BLaER1 treated with 17β-estradiol and CSF1 and Interleukin-3, amounts not matched to agents 10 nM and 100 nM (cell line): ENCODE results near the gene ALPG.

ENCODE experiments used
- H3K27ac ChIP-seq, 11 experiments: shearing (Covaris generic); formaldehyde crosslinking; 2 replicates each; pipeline ENCODE4 v1.8.1; 2022
- H3K27me3 ChIP-seq, 11 experiments: shearing (Covaris generic); formaldehyde crosslinking; 2 replicates each; pipeline ENCODE4 v1.8.1; 2022
- H3K36me3 ChIP-seq, 11 experiments: shearing (Covaris generic); formaldehyde crosslinking; 2 replicates each; pipeline ENCODE4 v1.8.1; 2022
- H3K4me1 ChIP-seq, 10 experiments: shearing (Covaris generic); formaldehyde crosslinking; 2 replicates each; pipeline ENCODE4 v1.8.1; 2022
- H3K4me2 ChIP-seq, 11 experiments: shearing (Covaris generic); formaldehyde crosslinking; 2 replicates each; pipeline ENCODE4 v1.8.1; 2022
- H3K4me3 ChIP-seq, 10 experiments: shearing (Covaris generic); formaldehyde crosslinking; 2 replicates each; pipeline ENCODE4 v1.8.1; 2022
- H3K9ac ChIP-seq, 11 experiments: shearing (Covaris generic); formaldehyde crosslinking; 2 replicates each; pipeline ENCODE4 v1.8.1; 2022
- H3K9me3 ChIP-seq, 11 experiments: shearing (Covaris generic); formaldehyde crosslinking; replicated peaks in 1 of 11; 2 replicates each; pipeline ENCODE4 v1.8.1; 2022
- H4K20me1 ChIP-seq, 11 experiments: shearing (Covaris generic); formaldehyde crosslinking; 2 replicates each; pipeline ENCODE4 v1.8.1; 2022
- Cebpa-rat ChIP-seq, 11 experiments: shearing (Covaris generic); IDR thresholded peaks; 2 replicates each; pipeline ENCODE4 v1.8.1; 2022

The ALPG gene

GRCh38 chr2:232415736-232416520 is 9.3 kb downstream of the ALPG start:
- Histone ChIP-seq H3K4me2 (no peak overlapping the region), H4K20me1 (peaks cover 0 to 27% (median 4%) of the 10 kb centered on the region in 11 experiments; a peak in 6 of 22 replicates), H3K36me3 (no peaks in the 10 kb centered on the region), H3K4me1 (peaks cover 4 to 23% (median 14%) of the 10 kb centered on the region in 10 experiments; a peak in 16 of 20 replicates), H3K27me3 (peaks cover 36 to 49% (median 43%) of the 10 kb centered on the region in 11 experiments), H3K27ac (no peak overlapping the region), H3K4me3 (no peak overlapping the region), H3K9me3 (peaks cover 17 to 26% (median 23%) of the 10 kb centered on the region in 11 experiments), H3K9ac (no peak overlapping the region)
- TF ChIP-seq Cebpa-rat (IDR thresholded peaks at IDR 0.05) = no peak

GRCh38 chr2:232416521-232417470 is 10.2 kb downstream of the ALPG start:
- Histone ChIP-seq H3K4me1 (peaks cover 4 to 21% (median 14%) of the 10 kb centered on the region in 10 experiments; a peak in 16 of 20 replicates), H3K27ac (no peak overlapping the region), H3K9ac (no peak overlapping the region), H3K4me2 (no peak overlapping the region), H3K4me3 (no peak overlapping the region), H3K36me3 (no peaks in the 10 kb centered on the region), H4K20me1 (peaks cover 0 to 34% (median 4%) of the 10 kb centered on the region in 11 experiments; a peak in 6 of 22 replicates), H3K9me3 (peaks cover 26 to 35% (median 31%) of the 10 kb centered on the region in 11 experiments), H3K27me3 (peaks cover 45 to 57% (median 51%) of the 10 kb centered on the region in 11 experiments)
- TF ChIP-seq Cebpa-rat (IDR thresholded peaks at IDR 0.05) = no peak

- Histone ChIP-seq H3K4me1 (peaks cover 2 to 15% (median 11%) of the 10 kb centered on the region in 10 experiments; a peak in 16 of 20 replicates), H3K4me3 (no peak overlapping the region), H4K20me1 (peaks cover 0 to 34% (median 4%) of the 10 kb centered on the region in 11 experiments; a peak in 6 of 22 replicates), H3K9ac (no peak overlapping the region), H3K27ac (no peak overlapping the region), H3K9me3 (peaks cover 33 to 41% (median 38%) of the 10 kb centered on the region in 11 experiments), H3K27me3 (peaks cover 52 to 64% (median 58%) of the 10 kb centered on the region in 11 experiments), H3K36me3 (no peaks in the 10 kb centered on the region), H3K4me2 (no peak overlapping the region)
- no peak for TF ChIP-seq Cebpa-rat (IDR thresholded peaks at IDR 0.05)
These were observed 10.8 kb downstream of the ALPG start for GRCh38 chr2:232417489-232417888.

GRCh38 chr2:232418056-232418455 is 11.4 kb downstream of the ALPG start:
- Histone ChIP-seq H3K27ac (no peak overlapping the region), H3K27me3 (peaks cover 56 to 69% (median 62%) of the 10 kb centered on the region in 11 experiments), H3K36me3 (no peaks in the 10 kb centered on the region), H3K9ac (no peak overlapping the region), H3K4me2 (peak overlapping the region in 7 of 11 experiments; percentile 47 to 67 (median 56); a peak in 10 of 22 replicates), H4K20me1 (peaks cover 0 to 34% (median 4%) of the 10 kb centered on the region in 11 experiments; a peak in 6 of 22 replicates), H3K4me3 (0 out of 20 replicates have a peak overlapping the region, but pooled peaks of 1 of the 10 experiments have one; percentile 41), H3K4me1 (peaks cover 0 to 10% (median 6%) of the 10 kb centered on the region in 10 experiments; a peak in 16 of 20 replicates), H3K9me3 (peaks cover 36 to 46% (median 43%) of the 10 kb centered on the region in 11 experiments)
- TF ChIP-seq Cebpa-rat (IDR thresholded peaks at IDR 0.05) = no peak

GRCh38 chr2:232418466-232419244 is 12.0 kb downstream of the ALPG start:
- Histone ChIP-seq H3K27ac (no peak overlapping the region), H3K36me3 (no peaks in the 10 kb centered on the region), H3K4me1 (peaks cover 0 to 6% (median 2%) of the 10 kb centered on the region in 10 experiments; a peak in 6 of 20 replicates), H3K9me3 (peaks cover 36 to 46% (median 43%) of the 10 kb centered on the region in 11 experiments), H3K4me2 (peak overlapping the region; percentile 46 to 67 (median 56)), H3K9ac (no peak overlapping the region), H3K27me3 (peaks cover 56 to 69% (median 62%) of the 10 kb centered on the region in 11 experiments), H4K20me1 (peaks cover 0 to 34% (median 4%) of the 10 kb centered on the region in 11 experiments; a peak in 6 of 22 replicates), H3K4me3 (peak overlapping the region; percentile 13 to 62 (median 40); a peak in 13 of 20 replicates)
- no peak for TF ChIP-seq Cebpa-rat (IDR thresholded peaks at IDR 0.05)

GRCh38 chr2:232419245-232420072 is 12.8 kb downstream of the ALPG start:
- no peak overlapping the region for H3K27ac ChIP-seq
- no peak for TF ChIP-seq Cebpa-rat (IDR thresholded peaks at IDR 0.05)
- H3K9ac ChIP-seq = no peak overlapping the region
- peak overlapping the region; percentile 46 to 67 (median 56); a peak in 21 of 22 replicates for H3K4me2 ChIP-seq
- peaks cover 56 to 69% (median 62%) of the 10 kb centered on the region in 11 experiments for H3K27me3 ChIP-seq
- no peaks in the 10 kb centered on the region for H3K36me3 ChIP-seq
- H3K4me1 ChIP-seq = peaks cover 0 to 6% (median 2%) of the 10 kb centered on the region in 10 experiments; a peak in 6 of 20 replicates
- H3K9me3 ChIP-seq = peaks cover 36 to 46% (median 43%) of the 10 kb centered on the region in 11 experiments
- peaks cover 0 to 34% (median 4%) of the 10 kb centered on the region in 11 experiments; a peak in 6 of 22 replicates for H4K20me1 ChIP-seq
- peak overlapping the region in 9 of 10 experiments; percentile 18 to 62 (median 41); a peak in 13 of 20 replicates for H3K4me3 ChIP-seq

GRCh38 chr2:232420073-232420454 is 13.4 kb downstream of the ALPG start:
- Histone ChIP-seq H3K4me1 (peaks cover 0 to 6% (median 2%) of the 10 kb centered on the region in 10 experiments; a peak in 6 of 20 replicates), H4K20me1 (peaks cover 0 to 34% (median 4%) of the 10 kb centered on the region in 11 experiments; a peak in 6 of 22 replicates), H3K27me3 (peaks cover 56 to 69% (median 62%) of the 10 kb centered on the region in 11 experiments), H3K9ac (no peak overlapping the region), H3K4me2 (peak overlapping the region in 7 of 11 experiments; percentile 66 to 82 (median 77); a peak in 8 of 22 replicates), H3K9me3 (peaks cover 36 to 46% (median 43%) of the 10 kb centered on the region in 11 experiments), H3K4me3 (peak overlapping the region in 5 of 10 experiments; percentile 49 to 60 (median 55); a peak in 8 of 20 replicates), H3K36me3 (no peaks in the 10 kb centered on the region), H3K27ac (no peak overlapping the region)
- TF ChIP-seq Cebpa-rat (IDR thresholded peaks at IDR 0.05) = no peak
